ENCODE measurements around the gene BABAM2.
"Not testable (repeated sequence)": the region's sequence is repeated elsewhere in the genome, so short reads cannot be mapped to it uniquely, and the experiment has no call there.

The BABAM2 gene

GRCh38 chr2:28096421-28096820, 205.9 kb downstream of the BABAM2 start:
- no peak for DNase-seq (ENCODE audit: low read depth)
- TF ChIP-seq, protein P1, sequence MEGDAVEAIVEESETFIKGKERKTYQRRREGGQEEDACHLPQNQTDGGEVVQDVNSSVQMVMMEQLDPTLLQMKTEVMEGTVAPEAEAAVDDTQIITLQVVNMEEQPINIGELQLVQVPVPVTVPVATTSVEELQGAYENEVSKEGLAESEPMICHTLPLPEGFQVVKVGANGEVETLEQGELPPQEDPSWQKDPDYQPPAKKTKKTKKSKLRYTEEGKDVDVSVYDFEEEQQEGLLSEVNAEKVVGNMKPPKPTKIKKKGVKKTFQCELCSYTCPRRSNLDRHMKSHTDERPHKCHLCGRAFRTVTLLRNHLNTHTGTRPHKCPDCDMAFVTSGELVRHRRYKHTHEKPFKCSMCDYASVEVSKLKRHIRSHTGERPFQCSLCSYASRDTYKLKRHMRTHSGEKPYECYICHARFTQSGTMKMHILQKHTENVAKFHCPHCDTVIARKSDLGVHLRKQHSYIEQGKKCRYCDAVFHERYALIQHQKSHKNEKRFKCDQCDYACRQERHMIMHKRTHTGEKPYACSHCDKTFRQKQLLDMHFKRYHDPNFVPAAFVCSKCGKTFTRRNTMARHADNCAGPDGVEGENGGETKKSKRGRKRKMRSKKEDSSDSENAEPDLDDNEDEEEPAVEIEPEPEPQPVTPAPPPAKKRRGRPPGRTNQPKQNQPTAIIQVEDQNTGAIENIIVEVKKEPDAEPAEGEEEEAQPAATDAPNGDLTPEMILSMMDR (IDR thresholded peaks at IDR 0.05; ENCODE audit: low read depth, low read length, missing control alignments): no peak
- H3K4me3 ChIP-seq (ENCODE audit: low read depth, low read length): no peak overlapping the region

DNA sequence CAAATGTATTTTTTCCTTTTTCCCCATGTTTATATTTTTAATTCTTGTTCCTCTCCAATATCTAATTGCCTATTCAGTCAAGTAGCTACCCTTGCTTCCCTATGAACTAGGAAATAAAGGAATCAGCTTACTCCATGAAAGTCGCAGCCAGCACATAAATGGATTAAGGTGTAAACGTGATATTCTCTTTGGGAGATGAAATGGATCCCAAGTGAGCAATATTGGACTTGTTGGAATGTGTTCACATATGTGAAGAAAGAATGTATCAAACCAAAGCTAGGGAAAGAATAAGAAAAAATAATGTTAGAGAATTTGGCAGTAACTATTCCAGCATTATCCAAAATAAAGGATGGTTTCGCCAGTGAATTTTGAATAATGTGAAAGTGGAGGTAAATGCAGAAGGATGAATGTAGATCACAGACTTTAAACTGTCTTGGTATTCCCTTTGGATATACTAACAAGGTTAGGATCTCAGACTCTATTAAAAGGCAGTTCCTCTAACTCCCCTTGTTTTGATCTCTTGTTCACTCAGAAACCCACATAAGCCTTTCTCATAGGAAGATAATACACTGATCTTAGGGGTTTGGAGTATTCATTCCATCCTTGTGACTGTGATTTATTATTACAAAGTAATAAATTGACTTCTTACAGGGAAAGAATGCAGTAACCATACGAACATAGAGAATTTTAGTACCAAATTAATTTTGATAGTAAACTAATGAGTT, 208.1 kb downstream of the BABAM2 start:
- H3K4me3 ChIP-seq (ENCODE audit: low read depth, low read length): no peak overlapping the region
- TF ChIP-seq, protein P1 (IDR thresholded peaks at IDR 0.05; ENCODE audit: low read depth, low read length, missing control alignments): no peak
- no peak for DNase-seq (ENCODE audit: low read depth)

- no peak for DNase-seq (ENCODE audit: low read depth)
- TF ChIP-seq, protein P1 (IDR thresholded peaks at IDR 0.05; ENCODE audit: low read depth, low read length, missing control alignments): no peak
- H3K4me3 ChIP-seq (ENCODE audit: low read depth, low read length): no peak overlapping the region
Measured at GRCh38 chr2:28101123-28101522, 210.6 kb downstream of the BABAM2 start.

DNA sequence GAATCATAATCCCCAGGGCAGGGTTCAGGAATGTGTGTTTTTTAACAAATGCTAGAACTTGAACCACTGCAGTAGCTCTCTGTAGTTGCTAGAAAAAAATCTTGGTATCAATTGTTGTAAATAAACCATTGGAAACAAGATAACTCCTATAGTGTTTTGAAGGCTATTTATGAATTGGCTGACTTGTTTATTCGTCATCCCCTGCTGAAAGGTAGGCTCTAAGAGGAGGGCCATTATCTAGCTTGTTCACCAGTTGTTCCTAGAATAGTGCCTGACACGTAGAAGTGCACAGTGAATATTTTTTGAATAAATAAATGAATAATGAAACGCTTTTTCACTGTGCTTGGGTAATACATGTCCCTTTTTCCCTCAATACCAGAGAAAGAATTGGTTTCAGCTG, 211.4 kb downstream of the BABAM2 start:
- no peak for DNase-seq (ENCODE audit: low read depth)
- H3K4me3 ChIP-seq (ENCODE audit: low read depth, low read length): no peak overlapping the region
- TF ChIP-seq, protein P1 (IDR thresholded peaks at IDR 0.05; ENCODE audit: low read depth, low read length, missing control alignments): no peak

DNA sequence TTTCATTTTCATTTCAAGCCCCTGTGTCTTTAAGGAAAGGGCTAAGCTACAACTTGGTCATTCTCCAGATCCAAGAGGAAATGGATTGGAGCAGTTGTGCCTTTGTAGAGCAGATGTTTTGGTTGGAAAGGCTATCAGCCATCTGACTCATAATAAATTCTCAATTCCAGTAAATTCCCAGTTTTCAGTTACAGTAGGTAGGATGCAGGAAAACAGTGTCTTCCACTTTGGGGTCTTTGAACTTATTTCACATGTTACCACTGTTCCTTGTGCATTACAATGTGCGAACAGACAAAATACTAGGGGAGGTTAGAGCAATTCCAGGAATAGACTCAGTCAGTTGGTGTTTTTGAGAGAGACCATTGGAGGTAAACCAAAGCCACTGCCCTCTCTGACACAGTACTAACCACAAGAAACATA, 211.9 kb downstream of the BABAM2 start:
- no peak overlapping the region for H3K4me3 ChIP-seq (ENCODE audit: low read depth, low read length)
- no peak for DNase-seq (ENCODE audit: low read depth)

GRCh38 chr2:28103611-28104010, 213.1 kb downstream of the BABAM2 start:
- TF ChIP-seq, protein P1 (IDR thresholded peaks at IDR 0.05; ENCODE audit: low read depth, low read length, missing control alignments): no peak
- no peak overlapping the region for H3K4me3 ChIP-seq (ENCODE audit: low read depth, low read length)
- DNase-seq (ENCODE audit: low read depth): no peak

More for the DNA sequence above, 211.9 kb downstream of the BABAM2 start:
- TF ChIP-seq, protein P1 (IDR thresholded peaks at IDR 0.05; ENCODE audit: low read depth, low read length, missing control alignments): no peak

- no peak for DNase-seq (ENCODE audit: low read depth)
- no peak overlapping the region for H3K4me3 ChIP-seq (ENCODE audit: low read depth, low read length)
- TF ChIP-seq, protein P1 (IDR thresholded peaks at IDR 0.05; ENCODE audit: low read depth, low read length, missing control alignments): no peak
Measured at GRCh38 chr2:28108143-28108542, 217.6 kb downstream of the BABAM2 start.

DNA sequence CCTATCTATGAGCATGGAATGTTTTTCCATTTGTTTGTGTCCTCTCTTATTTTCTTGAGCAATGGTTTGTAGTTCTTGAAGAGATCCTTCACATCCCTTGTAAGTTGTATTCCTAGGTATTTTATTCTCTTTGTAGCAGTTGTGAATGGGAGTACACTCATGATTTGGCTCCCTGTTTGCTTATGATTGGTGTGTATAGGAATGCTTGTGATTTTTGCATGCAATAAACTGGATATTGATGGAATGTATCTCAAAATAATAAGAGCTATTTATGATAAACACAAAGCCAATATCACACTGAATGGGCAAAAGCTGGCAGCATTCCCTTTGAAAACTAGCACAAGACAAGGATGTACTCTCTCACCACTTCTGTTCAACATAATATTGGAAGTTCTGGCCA, 223.2 kb downstream of the BABAM2 start:
- not testable (repeated sequence) for H3K4me3 ChIP-seq (ENCODE audit: low read depth, low read length); DNase-seq (ENCODE audit: low read depth)
